GM23248 (cell line): ENCODE measurements around the gene GRIA4. TPM values are rescaled to one million over a fixed set of nuclear protein-coding genes. Genes with fewer than 3 reads are reported as not detected.

Source experiments
- DNase-seq: peaks from one replicate; pipeline ENCODE4 v3.0.0-alpha.2; 2015
- H2AFZ ChIP-seq: fragments of 200-600 bp; sonication (generic); 2 replicates; pipeline ENCODE4 v1.6.1; 2016; ENCODE audit warnings: antibody characterized with exemption
- H3F3A ChIP-seq: fragments of 200-600 bp; sonication (generic); 2 replicates; pipeline ENCODE4 v1.6.1; 2016; ENCODE audit warnings: mild to moderate bottlenecking, antibody characterized with exemption, mixed run types; ENCODE audit not compliant: insufficient read depth
- H3K27ac ChIP-seq: fragments of 200-600 bp; sonication (generic); 2 replicates; pipeline ENCODE4 v1.5.1; 2016; ENCODE audit warnings: mild to moderate bottlenecking
- H3K27me3 ChIP-seq: fragments of 200-600 bp; sonication (generic); replicated peaks from 2 replicates; pipeline ENCODE4 v1.6.1; 2016; ENCODE audit warnings: mild to moderate bottlenecking; ENCODE audit not compliant: insufficient read depth
- H3K36me3 ChIP-seq: fragments of 200-600 bp; sonication (generic); 2 replicates; pipeline ENCODE4 v1.6.1; 2016; ENCODE audit warnings: low read depth, mild to moderate bottlenecking
- H3K4me1 ChIP-seq: fragments of 200-600 bp; sonication (generic); 2 replicates; pipeline ENCODE4 v1.6.1; 2016; ENCODE audit warnings: mild to moderate bottlenecking; ENCODE audit not compliant: insufficient read depth
- H3K4me2 ChIP-seq: fragments of 200-600 bp; sonication (generic); one replicate; pipeline ENCODE4 v1.6.1; 2016; ENCODE audit warnings: mild to moderate bottlenecking; ENCODE audit not compliant: unreplicated experiment
- H3K4me3 ChIP-seq: fragments of 200-600 bp; sonication (generic); 2 replicates; pipeline ENCODE4 v1.5.1; 2016; ENCODE audit warnings: mild to moderate bottlenecking
- H3K79me2 ChIP-seq: fragments of 200-600 bp; sonication (generic); 2 replicates; pipeline ENCODE4 v1.6.1; 2016; ENCODE audit warnings: mild to moderate bottlenecking; ENCODE audit not compliant: insufficient read depth
- H3K9ac ChIP-seq: fragments of 200-600 bp; sonication (generic); 2 replicates; pipeline ENCODE4 v1.6.1; 2016; ENCODE audit warnings: mild to moderate bottlenecking
- H3K9me2 ChIP-seq: fragments of 200-600 bp; sonication (generic); 2 replicates; pipeline ENCODE4 v1.6.1; 2016; ENCODE audit warnings: mixed run types, mild to moderate bottlenecking, moderate library complexity; ENCODE audit not compliant: insufficient read depth
- H3K9me3 ChIP-seq: fragments of 200-600 bp; sonication (generic); one replicate; pipeline ENCODE4 v1.6.1; 2017; ENCODE audit warnings: low read depth
- H4K20me1 ChIP-seq: fragments of 200-600 bp; sonication (generic); 2 replicates; pipeline ENCODE4 v1.6.0; 2016; ENCODE audit not compliant: insufficient read depth
- EZH2 ChIP-seq: fragments of 200-600 bp; sonication (generic); IDR thresholded peaks from 2 replicates; pipeline ENCODE4 v1.6.1; 2018; ENCODE audit warnings: antibody characterized with exemption, mild to moderate bottlenecking; ENCODE audit not compliant: insufficient read depth, poor library complexity, severe bottlenecking
- EZH2phosphoT487 ChIP-seq: fragments of 200-600 bp; sonication (generic); IDR thresholded peaks from 2 replicates; pipeline ENCODE4 v1.6.1; 2018; ENCODE audit warnings: antibody characterized with exemption, moderate library complexity, mild to moderate bottlenecking, low read depth; ENCODE audit not compliant: insufficient read depth
- WGBS, 2 experiments: methylation state at CpG; one replicate each; pipeline ENCODE4 v1.1.6; 2015 to 2017; ENCODE audit warnings: low lambda C conversion rate in 2 of 2, low coverage in 1 of 2; ENCODE audit errors: missing lambda C conversion rate in 2 of 2; 5-methylcytosine and 5-hydroxymethylcytosine counted together
- in situ Hi-C: fragments of 300-500 bp; cut with MboI; formaldehyde crosslinking; loops from 2 replicates; pipeline ENCODE4 v1.15.0; 2020
- polyA plus RNA-seq: library from polyadenylated mRNA; unstranded; fragments of >200 nt; fragmentation: Nextera tagmentation; extraction: Ambion mirVana; gene quantifications from 2 replicates; pipeline ENCODE4 v1.2.1, GENCODE V29; 2016
- total RNA-seq: library from RNA; depleted of rRNA; stranded (reverse); fragments of >200 nt; shearing (Covaris generic); gene quantifications from 2 replicates; pipeline ENCODE4 v1.2.3, GENCODE V29; 2014

Gene GRIA4
- total and polyA plus RNA-seq, 2 experiments from 2014 or later, result not detected

DNA sequence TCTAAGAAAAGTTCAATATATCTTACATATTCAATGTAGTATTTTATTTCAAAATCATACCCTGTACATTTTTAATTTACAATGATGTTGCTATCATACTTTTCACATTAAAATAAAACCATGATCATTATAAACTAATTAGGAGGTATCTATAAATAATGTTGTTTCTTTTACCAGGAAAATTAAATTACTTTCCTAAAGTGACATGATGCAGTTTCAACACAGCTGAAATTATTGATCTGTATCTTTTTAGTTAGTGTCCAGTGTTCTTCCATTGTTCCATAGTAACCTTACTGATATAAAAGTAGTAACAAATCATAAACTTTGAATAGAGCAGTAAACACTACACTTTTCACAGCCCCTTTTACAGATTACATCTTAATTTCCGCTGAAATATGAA lies 29.7 kb downstream of the GRIA4 start:
- TF ChIP-seq EZH2phosphoT487 (no peak), EZH2 (no peak)
- no peaks in the 10 kb centered on the region for H3K36me3 ChIP-seq
- in situ Hi-C loops, result no loop called here
- DNase-seq, result no peak
- H3F3A ChIP-seq, result no peaks in the 10 kb centered on the region
- H3K79me2 ChIP-seq, result no peaks in the 10 kb centered on the region
- H3K9me3 ChIP-seq, result no peaks in the 10 kb centered on the region
- 39 to 41% methylated on average over 1 of the region's 1 CpG for WGBS, 2 experiments
- no peaks in the 10 kb centered on the region for H3K27me3 ChIP-seq
- H3K4me2 ChIP-seq, result no peak overlapping the region
- H3K4me1 ChIP-seq, result no peaks in the 10 kb centered on the region
- H3K9ac ChIP-seq, result no peak overlapping the region
- H3K9me2 ChIP-seq, result no peaks in the 10 kb centered on the region
- H3K27ac ChIP-seq, result no peak overlapping the region
- H4K20me1 ChIP-seq, result no peaks in the 10 kb centered on the region
- H2AFZ ChIP-seq, result no peak overlapping the region
- H3K4me3 ChIP-seq, result no peak overlapping the region

DNA sequence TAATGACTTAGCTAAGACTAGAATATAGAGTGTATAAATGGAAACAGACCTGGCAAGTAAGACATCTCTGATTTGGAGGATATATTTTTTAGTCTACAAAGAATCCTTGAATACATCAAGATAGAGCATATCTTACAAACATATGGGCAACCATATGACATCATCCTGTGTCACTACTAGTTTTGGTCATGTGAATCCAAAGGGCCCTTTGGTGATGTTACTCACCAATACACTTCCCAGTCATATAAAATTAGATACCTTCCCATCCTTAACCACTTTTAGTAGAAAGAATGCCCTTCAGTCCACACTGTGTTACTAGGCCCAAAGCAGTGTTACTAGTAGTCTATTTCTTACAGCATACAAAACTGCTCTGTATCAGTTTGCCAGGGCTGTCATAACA lies 31.6 kb downstream of the GRIA4 start:
- Histone ChIP-seq H3F3A (no peaks in the 10 kb centered on the region), H3K27ac (no peak overlapping the region), H2AFZ (no peak overlapping the region), H3K9ac (no peak overlapping the region), H3K9me2 (no peaks in the 10 kb centered on the region), H3K79me2 (no peaks in the 10 kb centered on the region), H3K9me3 (no peaks in the 10 kb centered on the region), H3K27me3 (no peaks in the 10 kb centered on the region), H3K4me3 (no peak overlapping the region), H3K36me3 (no peaks in the 10 kb centered on the region), H3K4me1 (no peaks in the 10 kb centered on the region), H3K4me2 (no peak overlapping the region), H4K20me1 (no peaks in the 10 kb centered on the region)
- DNase-seq, result no peak
- in situ Hi-C loops, result no loop called here
- TF ChIP-seq EZH2phosphoT487 (no peak), EZH2 (no peak)

DNA sequence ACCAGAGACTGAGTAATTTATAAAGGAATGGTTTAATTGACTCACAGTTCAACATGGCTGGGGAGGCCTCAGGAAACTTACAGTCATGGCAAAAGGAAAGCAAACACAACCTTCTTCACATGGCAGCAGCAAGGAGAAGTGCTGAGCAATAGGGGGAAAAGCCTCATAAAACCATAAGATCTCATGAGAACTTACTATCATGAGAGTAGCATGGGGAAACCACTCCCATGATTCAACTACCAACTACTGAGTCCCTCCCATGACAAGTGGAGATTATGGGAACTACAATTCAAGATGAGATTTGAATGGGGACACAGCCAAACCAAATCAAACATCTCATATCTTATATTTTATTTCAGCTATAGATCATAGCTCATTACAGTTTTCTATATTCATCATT lies 33.0 kb downstream of the GRIA4 start:
- Histone ChIP-seq H4K20me1 (no peaks in the 10 kb centered on the region), H3K9me3 (no peaks in the 10 kb centered on the region), H3K4me3 (no peak overlapping the region), H3K4me2 (no peak overlapping the region), H3K79me2 (no peaks in the 10 kb centered on the region), H2AFZ (no peak overlapping the region), H3F3A (no peaks in the 10 kb centered on the region), H3K9ac (no peak overlapping the region), H3K9me2 (no peaks in the 10 kb centered on the region), H3K27ac (no peak overlapping the region), H3K4me1 (no peaks in the 10 kb centered on the region), H3K36me3 (no peaks in the 10 kb centered on the region), H3K27me3 (no peaks in the 10 kb centered on the region)
- no peak for TF ChIP-seq EZH2
- no peak for TF ChIP-seq EZH2phosphoT487
- DNase-seq, result no peak
- in situ Hi-C loops, result no loop called here

DNA sequence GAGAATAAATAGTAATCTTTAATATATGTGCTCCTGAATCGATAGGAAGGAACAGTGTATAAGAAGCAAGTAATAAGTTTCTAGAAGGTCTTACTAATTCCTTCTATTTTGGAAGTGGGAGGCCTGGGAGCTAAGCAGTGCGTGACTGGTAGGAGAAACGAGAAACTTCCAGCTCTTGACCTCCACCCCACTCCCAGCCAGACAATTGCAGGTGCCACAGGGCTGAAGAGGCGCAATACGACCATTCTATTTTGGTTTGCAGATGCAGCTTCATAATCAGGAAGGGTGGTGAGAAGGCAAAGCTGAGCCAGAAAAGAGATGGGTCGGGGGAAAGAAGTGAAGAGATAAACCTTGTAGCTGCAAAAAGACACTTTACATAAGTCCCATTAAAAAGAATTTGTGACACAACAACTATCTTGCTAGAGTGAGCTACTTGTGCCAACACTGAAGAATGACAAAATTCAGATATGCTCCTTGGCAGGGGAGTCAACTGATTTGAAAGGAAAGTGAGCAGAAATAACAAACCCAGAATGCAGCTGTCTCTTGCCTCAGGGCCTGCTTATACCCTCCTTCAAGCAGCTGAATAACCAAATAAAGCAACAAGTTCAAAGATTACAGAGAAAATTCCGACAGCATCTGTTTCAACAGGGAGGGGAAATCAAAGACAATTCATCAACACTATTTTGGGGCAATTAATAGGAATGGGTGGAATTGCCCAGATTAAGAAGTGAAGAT lies 35.1 kb downstream of the GRIA4 start:
- no peak for DNase-seq
- Histone ChIP-seq H3F3A (no peaks in the 10 kb centered on the region), H3K4me3 (no peak overlapping the region), H3K27ac (no peak overlapping the region), H2AFZ (no peak overlapping the region), H3K79me2 (no peaks in the 10 kb centered on the region), H4K20me1 (no peaks in the 10 kb centered on the region), H3K9me3 (no peaks in the 10 kb centered on the region), H3K4me1 (no peaks in the 10 kb centered on the region), H3K9me2 (no peaks in the 10 kb centered on the region), H3K9ac (no peak overlapping the region), H3K36me3 (no peaks in the 10 kb centered on the region), H3K27me3 (no peaks in the 10 kb centered on the region), H3K4me2 (no peak overlapping the region)
- TF ChIP-seq EZH2 (no peak), EZH2phosphoT487 (no peak)
- WGBS, 2 experiments, result 31 to 40% methylated on average over 7 of the region's 7 CpGs
- in situ Hi-C loops, result no loop called here

DNA sequence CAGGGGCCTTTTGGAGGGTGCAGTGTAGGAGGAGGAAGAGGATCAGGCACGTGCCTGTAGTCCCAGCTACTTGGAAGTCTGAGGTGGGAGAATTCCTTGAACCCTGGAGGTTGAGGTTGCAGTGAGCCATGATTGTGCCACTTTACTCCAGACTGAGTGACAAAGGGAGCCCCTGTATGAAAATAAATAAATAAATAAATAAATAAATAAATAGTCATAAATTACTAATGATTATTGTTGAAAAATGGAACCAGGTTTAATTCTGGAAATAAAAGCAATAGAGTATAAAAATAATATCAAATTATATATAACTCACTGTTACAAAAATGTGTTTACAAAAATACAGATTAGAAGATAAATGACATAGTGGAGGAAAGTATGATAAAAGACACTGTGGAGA lies 37.9 kb downstream of the GRIA4 start:
- no peaks in the 10 kb centered on the region for H4K20me1 ChIP-seq
- no peaks in the 10 kb centered on the region for H3K9me2 ChIP-seq
- no peak overlapping the region for H2AFZ ChIP-seq
- no peaks in the 10 kb centered on the region for H3K79me2 ChIP-seq
- H3K4me2 ChIP-seq, result no peak overlapping the region
- H3K9ac ChIP-seq, result no peak overlapping the region
- H3K4me1 ChIP-seq, result no peaks in the 10 kb centered on the region
- no peak overlapping the region for H3K27ac ChIP-seq
- whole genome bisulfite sequencing, 2 experiments, result 13 to 18% methylated on average over 1 of the region's 1 CpG
- no peak for TF ChIP-seq EZH2phosphoT487
- TF ChIP-seq EZH2, result no peak
- H3F3A ChIP-seq, result no peaks in the 10 kb centered on the region
- H3K36me3 ChIP-seq, result no peaks in the 10 kb centered on the region
- no peak for DNase-seq
- H3K4me3 ChIP-seq, result no peak overlapping the region
- no peaks in the 10 kb centered on the region for H3K9me3 ChIP-seq
- H3K27me3 ChIP-seq, result no peaks in the 10 kb centered on the region
- in situ Hi-C loops, result no loop called here
